H9 (cell line): ENCODE measurements around the gene UGT1A5. TPM values are rescaled to one million over a fixed set of nuclear protein-coding genes. Genes with fewer than 3 reads are reported as not detected.

Source experiments
- DNase-seq: peaks from one replicate; pipeline ENCODE4 v3.0.0-alpha.2; 2017
- H2AFZ ChIP-seq: one replicate; pipeline ENCODE4 v1.6.1; 2013; ENCODE audit warnings: mild to moderate bottlenecking, low read length, control low read depth, moderate library complexity
- H2AK5ac ChIP-seq: 2 replicates; pipeline ENCODE4 v1.6.1; 2013; ENCODE audit warnings: low read length, control low read depth, mixed read lengths; ENCODE audit not compliant: insufficient read length
- H2BK120ac ChIP-seq: one replicate; pipeline ENCODE4 v1.6.1; 2013; ENCODE audit warnings: low read depth, mild to moderate bottlenecking, low read length, control low read depth, inconsistent platforms; ENCODE audit not compliant: poor library complexity, severe bottlenecking
- H2BK12ac ChIP-seq: 2 replicates; pipeline ENCODE4 v1.6.1; 2013; ENCODE audit warnings: low read length, control low read depth, mixed read lengths, low read depth; ENCODE audit not compliant: insufficient read length
- H2BK15ac ChIP-seq: 2 replicates; pipeline ENCODE4 v1.6.1; 2013; ENCODE audit warnings: low read depth, low read length, control low read depth
- H2BK20ac ChIP-seq: one replicate; pipeline ENCODE4 v1.6.1; 2013; ENCODE audit warnings: low read depth, mild to moderate bottlenecking, low read length, control low read depth, inconsistent platforms; ENCODE audit not compliant: poor library complexity, severe bottlenecking
- H2BK5ac ChIP-seq: 2 replicates; pipeline ENCODE4 v1.6.1; 2013; ENCODE audit warnings: low read length, control low read depth, mixed read lengths; ENCODE audit not compliant: insufficient read length
- H3K14ac ChIP-seq: 2 replicates; pipeline ENCODE4 v1.6.1; 2013; ENCODE audit warnings: low read length, control low read depth; ENCODE audit not compliant: insufficient read depth
- H3K18ac ChIP-seq: 2 replicates; pipeline ENCODE4 v1.6.1; 2013; ENCODE audit warnings: low read depth, mild to moderate bottlenecking, mixed read lengths, low read length, control low read depth; ENCODE audit not compliant: insufficient read length
- H3K23ac ChIP-seq: 2 replicates; pipeline ENCODE4 v1.6.1; 2013; ENCODE audit warnings: low read length, control low read depth, mixed read lengths, low read depth; ENCODE audit not compliant: insufficient read length
- H3K23me2 ChIP-seq: 2 replicates; pipeline ENCODE4 v1.6.1; 2013; ENCODE audit warnings: low read depth, mild to moderate bottlenecking, mixed read lengths, low read length, control low read depth; ENCODE audit not compliant: insufficient read length, poor library complexity, severe bottlenecking
- H3K27ac ChIP-seq: 2 replicates; pipeline ENCODE4 v1.5.1; 2013; ENCODE audit warnings: low read length, control low read depth, mixed read lengths, low read depth; ENCODE audit not compliant: insufficient read length
- H3K27me3 ChIP-seq: 2 replicates; pipeline ENCODE4 v1.6.1; 2013; ENCODE audit warnings: low read length, control low read depth, inconsistent platforms; ENCODE audit not compliant: insufficient read depth
- H3K4ac ChIP-seq: 2 replicates; pipeline ENCODE4 v1.6.1; 2013; ENCODE audit warnings: low read depth, mild to moderate bottlenecking, control low read depth, inconsistent platforms, low read length, moderate library complexity
- H3K4me1 ChIP-seq: 2 replicates; pipeline ENCODE4 v1.6.1; 2013; ENCODE audit warnings: low read length, control low read depth, inconsistent platforms; ENCODE audit not compliant: insufficient read depth
- H3K4me2 ChIP-seq: 2 replicates; pipeline ENCODE4 v1.6.1; 2013; ENCODE audit warnings: low read length, control low read depth, mixed read lengths; ENCODE audit not compliant: insufficient read length, insufficient read depth
- H3K56ac ChIP-seq: 2 replicates; pipeline ENCODE4 v1.6.1; 2013; ENCODE audit warnings: low read depth, mild to moderate bottlenecking, mixed read lengths, low read length, control low read depth; ENCODE audit not compliant: insufficient read length
- H3K79me1 ChIP-seq: 2 replicates; pipeline ENCODE4 v1.6.1; 2013; ENCODE audit warnings: low read depth, mild to moderate bottlenecking, moderate library complexity, low read length, control low read depth, inconsistent platforms; ENCODE audit not compliant: insufficient read depth, poor library complexity, severe bottlenecking
- H3K79me2 ChIP-seq: 2 replicates; pipeline ENCODE4 v1.6.1; 2013; ENCODE audit warnings: low read length, control low read depth, inconsistent platforms; ENCODE audit not compliant: insufficient read depth
- H3K9ac ChIP-seq: 2 replicates; pipeline ENCODE4 v1.6.1; 2013; ENCODE audit warnings: low read length, control low read depth, mixed read lengths; ENCODE audit not compliant: insufficient read length; ENCODE audit errors: extremely low read depth
- H3K9me3 ChIP-seq: one replicate; pipeline ENCODE4 v1.6.1; 2013; ENCODE audit warnings: low read depth, low read length, inconsistent platforms; ENCODE audit not compliant: control insufficient read depth
- H3T11ph ChIP-seq: one replicate; pipeline ENCODE4 v1.6.1; 2013; ENCODE audit warnings: mild to moderate bottlenecking, low read length, control low read depth, inconsistent platforms
- H4K20me1 ChIP-seq: one replicate; pipeline ENCODE4 v1.6.1; 2013; ENCODE audit not compliant: control insufficient read depth, insufficient read length, insufficient read depth
- H4K5ac ChIP-seq: 2 replicates; pipeline ENCODE4 v1.6.1; 2013; ENCODE audit warnings: low read depth, mild to moderate bottlenecking, mixed read lengths, low read length, control low read depth; ENCODE audit not compliant: insufficient read length
- H4K8ac ChIP-seq: replicated peaks from 2 replicates; pipeline ENCODE4 v1.6.1; 2013; ENCODE audit warnings: low read length, control low read depth, mixed read lengths, low read depth; ENCODE audit not compliant: insufficient read length
- H4K91ac ChIP-seq: 2 replicates; pipeline ENCODE4 v1.6.1; 2013; ENCODE audit warnings: low read depth, mild to moderate bottlenecking, moderate library complexity, mixed read lengths, low read length, control low read depth; ENCODE audit not compliant: insufficient read length
- H3K27ac Mint-ChIP-seq, 3 experiments: 2 replicates in 2 of 3; 3 replicates in 1 of 3; pipeline ENCODE4 v1.8.0; 2020 to 2021; ENCODE audit warnings: mixed read lengths in 3 of 3, mild to moderate bottlenecking in 1 of 3, moderate library complexity in 1 of 3
- H3K27me3 Mint-ChIP-seq: 2 replicates; pipeline ENCODE4 v1.8.0; 2021; ENCODE audit warnings: low read depth, mild to moderate bottlenecking, moderate library complexity, mixed read lengths
- H3K36me3 Mint-ChIP-seq, 3 experiments: 2 replicates in 2 of 3; 3 replicates in 1 of 3; pipeline ENCODE4 v1.8.0; 2020 to 2021; ENCODE audit warnings: low read depth in 3 of 3, mixed read lengths in 3 of 3; ENCODE audit not compliant: insufficient read depth in 1 of 3
- H3K4me1 Mint-ChIP-seq, 2 experiments: 2 replicates each; pipeline ENCODE4 v1.8.0; 2020; ENCODE audit warnings: mixed read lengths in 2 of 2
- H3K4me3 Mint-ChIP-seq, 2 experiments: 2 replicates in 1 of 2; 3 replicates in 1 of 2; pipeline ENCODE4 v1.8.0; 2020 to 2021; ENCODE audit warnings: mild to moderate bottlenecking in 2 of 2, mixed read lengths in 2 of 2, moderate library complexity in 1 of 2
- H3K9me3 Mint-ChIP-seq, 2 experiments: 2 replicates in 1 of 2; 3 replicates in 1 of 2; pipeline ENCODE4 v1.8.0; 2020; ENCODE audit warnings: mild to moderate bottlenecking in 2 of 2, mixed read lengths in 2 of 2, moderate library complexity in 1 of 2
- CTCF ChIP-seq: fragments of 200-600 bp; sonication (generic); conservative IDR thresholded peaks from 3 replicates; pipeline ENCODE4 v1.8.0; 2021; ENCODE audit warnings: antibody characterized with exemption, mild to moderate bottlenecking
- WGBS: extraction: QIAGEN DNeasy Blood & Tissue Kit; methylation state at CpG from one replicate; pipeline ENCODE4 v1.1.7; 2013; ENCODE audit warnings: missing lambda C conversion rate, low lambda C conversion rate, mixed read lengths; ENCODE audit not compliant: insufficient read length; ENCODE audit errors: extremely low coverage; 5-methylcytosine and 5-hydroxymethylcytosine counted together
- total RNA-seq: library from RNA; stranded (reverse); gene quantifications from 2 replicates; pipeline ENCODE4 v1.2.1, GENCODE V29; 2021

UGT1A5 gene
- total RNA-seq, 1 experiment from 2014 or later = not detected

- Histone ChIP-seq H3K4ac (no peak overlapping the region), H4K91ac (no peak overlapping the region), H3K27ac (no peak overlapping the region), H4K8ac (no peak overlapping the region), H3K14ac (no peak overlapping the region), H3K9ac (no peak overlapping the region), H3K79me2 (no peaks in the 10 kb centered on the region), H3K4me1 (no peaks in the 10 kb centered on the region), H2BK20ac (no peak overlapping the region), H3K27me3 (no peaks in the 10 kb centered on the region), H3K23ac (no peak overlapping the region), H3K79me1 (no peaks in the 10 kb centered on the region), H2AFZ (no peak overlapping the region), H2BK120ac (no peak overlapping the region), H3K9me3 (no peaks in the 10 kb centered on the region), H4K20me1 (no peaks in the 10 kb centered on the region), H3T11ph (no peak overlapping the region), H3K23me2 (no peaks in the 10 kb centered on the region), H3K56ac (no peak overlapping the region), H2AK5ac (no peak overlapping the region), H3K18ac (no peak overlapping the region), H2BK12ac (no peak overlapping the region), H4K5ac (no peak overlapping the region), H2BK15ac (no peak overlapping the region), H3K4me2 (no peak overlapping the region), H2BK5ac (no peak overlapping the region)
- Mint-ChIP-seq H3K36me3 (no peaks in the 10 kb centered on the region), H3K27me3 (peaks cover 9% of the 10 kb centered on the region), H3K9me3 (peaks cover 2 to 3% of the 10 kb centered on the region in 2 experiments; a peak in 4 of 5 replicates), H3K4me3 (no peak overlapping the region), H3K4me1 (no peaks in the 10 kb centered on the region), H3K27ac (no peak overlapping the region)
- WGBS = no CpG with 5 or more reads among the region's 2 CpGs
- DNase-seq = no peak
- no peak for TF ChIP-seq CTCF
Observed at GRCh38 chr2:233758849-233759248, 46.1 kb downstream of the UGT1A5 start.
